HEK293 (cell line): ENCODE measurements around the gene TMEM143.

Experiments used
- BCL11A ChIP-seq: fragments of 450-650 bp; formaldehyde crosslinking; IDR thresholded peaks from 2 replicates; pipeline ENCODE4 v1.5.1; 2016; ENCODE audit warnings: low read depth, missing biosample characterization, missing genetic modification characterization
- CTCF ChIP-seq: fragments of 450-650 bp; formaldehyde crosslinking; IDR thresholded peaks from 2 replicates; pipeline ENCODE4 v1.5.1; 2016; ENCODE audit warnings: missing biosample characterization, missing genetic modification characterization
- FEZF1 ChIP-seq: fragments of 450-650 bp; formaldehyde crosslinking; IDR thresholded peaks from 2 replicates; pipeline ENCODE4 v1.5.1; 2016; ENCODE audit warnings: missing biosample characterization, missing genetic modification characterization
- GFI1B ChIP-seq: fragments of 450-650 bp; formaldehyde crosslinking; IDR thresholded peaks from 2 replicates; pipeline ENCODE4 v1.5.1; 2016; ENCODE audit warnings: missing biosample characterization, missing genetic modification characterization
- HOXD13 ChIP-seq: sonication (generic); formaldehyde crosslinking; IDR thresholded peaks from 2 replicates; pipeline ENCODE4 v1.8.0; 2022; ENCODE audit warnings: missing genetic modification reagents, borderline replicate concordance
- KLF17 ChIP-seq: fragments of 450-650 bp; formaldehyde crosslinking; IDR thresholded peaks from 2 replicates; pipeline ENCODE4 v1.5.1; 2016; ENCODE audit warnings: missing biosample characterization, missing genetic modification characterization
- KLF9 ChIP-seq: fragments of 450-650 bp; formaldehyde crosslinking; IDR thresholded peaks from 2 replicates; pipeline ENCODE4 v1.5.1; 2016; ENCODE audit warnings: missing biosample characterization, missing genetic modification characterization, low read depth
- MYNN ChIP-seq: fragments of 450-650 bp; formaldehyde crosslinking; IDR thresholded peaks from 2 replicates; pipeline ENCODE4 v1.5.1; 2016; ENCODE audit warnings: missing biosample characterization, missing genetic modification characterization, borderline replicate concordance
- MZF1 ChIP-seq: fragments of 450-650 bp; formaldehyde crosslinking; IDR thresholded peaks from 2 replicates; pipeline ENCODE4 v1.5.1; 2017; ENCODE audit warnings: missing biosample characterization, missing genetic modification characterization, borderline replicate concordance
- REPIN1 ChIP-seq: fragments of 450-650 bp; formaldehyde crosslinking; IDR thresholded peaks from 2 replicates; pipeline ENCODE4 v1.5.1; 2017; ENCODE audit warnings: missing biosample characterization, missing genetic modification characterization, low read depth
- SCRT2 ChIP-seq: fragments of 450-650 bp; formaldehyde crosslinking; IDR thresholded peaks from 2 replicates; pipeline ENCODE4 v1.5.1; 2016; ENCODE audit warnings: missing biosample characterization, missing genetic modification characterization
- TCF7L2 ChIP-seq: IDR thresholded peaks from 2 replicates; pipeline ENCODE4 v1.6.1; 2011; ENCODE audit warnings: low read depth, mild to moderate bottlenecking, inconsistent platforms, low read length, moderate library complexity, borderline replicate concordance
- ZBTB7A ChIP-seq: fragments of 450-650 bp; formaldehyde crosslinking; IDR thresholded peaks from 2 replicates; pipeline ENCODE4 v1.5.1; 2016; ENCODE audit warnings: low read depth, missing biosample characterization, missing genetic modification characterization
- ZNF133 ChIP-seq: fragments of 450-650 bp; formaldehyde crosslinking; IDR thresholded peaks from 2 replicates; pipeline ENCODE4 v1.5.1; 2016; ENCODE audit warnings: missing biosample characterization, missing genetic modification characterization
- ZNF138 ChIP-seq: fragments of 450-650 bp; formaldehyde crosslinking; IDR thresholded peaks from 2 replicates; pipeline ENCODE4 v1.5.1; 2016; ENCODE audit warnings: missing biosample characterization, missing genetic modification characterization, borderline replicate concordance
- ZNF146 ChIP-seq: fragments of 450-650 bp; formaldehyde crosslinking; IDR thresholded peaks from 2 replicates; pipeline ENCODE4 v1.5.1; 2016; ENCODE audit warnings: missing biosample characterization, missing genetic modification characterization
- ZNF169 ChIP-seq: fragments of 450-650 bp; formaldehyde crosslinking; IDR thresholded peaks from 2 replicates; pipeline ENCODE4 v1.5.1; 2016; ENCODE audit warnings: missing biosample characterization, missing genetic modification characterization
- ZNF202 ChIP-seq: fragments of 450-650 bp; formaldehyde crosslinking; IDR thresholded peaks from 2 replicates; pipeline ENCODE4 v1.5.1; 2016; ENCODE audit warnings: missing biosample characterization, missing genetic modification characterization, borderline replicate concordance
- ZNF211 ChIP-seq: fragments of 450-650 bp; formaldehyde crosslinking; IDR thresholded peaks from 2 replicates; pipeline ENCODE4 v1.5.1; 2016; ENCODE audit warnings: low read depth, missing biosample characterization, missing genetic modification characterization
- ZNF214 ChIP-seq: fragments of 450-650 bp; formaldehyde crosslinking; IDR thresholded peaks from 2 replicates; pipeline ENCODE4 v1.5.1; 2017; ENCODE audit warnings: missing biosample characterization, mild to moderate bottlenecking, missing genetic modification characterization, borderline replicate concordance
- ZNF280C ChIP-seq: fragments of 450-650 bp; formaldehyde crosslinking; IDR thresholded peaks from 2 replicates; pipeline ENCODE4 v1.5.1; 2016; ENCODE audit warnings: missing biosample characterization, missing genetic modification characterization
- ZNF341 ChIP-seq: fragments of 450-650 bp; formaldehyde crosslinking; IDR thresholded peaks from 2 replicates; pipeline ENCODE4; 2016; ENCODE audit warnings: low read depth, missing biosample characterization, missing genetic modification characterization
- ZNF501 ChIP-seq: fragments of 450-650 bp; formaldehyde crosslinking; IDR thresholded peaks from 2 replicates; pipeline ENCODE4 v1.5.1; 2016; ENCODE audit warnings: missing biosample characterization, missing genetic modification characterization
- ZNF549 ChIP-seq: fragments of 450-650 bp; IDR thresholded peaks from 2 replicates; pipeline ENCODE4 v1.5.1; 2018; ENCODE audit warnings: missing biosample characterization, missing genetic modification characterization, mild to moderate bottlenecking, inconsistent platforms, moderate library complexity
- ZNF600 ChIP-seq: fragments of 450-650 bp; formaldehyde crosslinking; IDR thresholded peaks from 2 replicates; pipeline ENCODE4 v1.5.1; 2016; ENCODE audit warnings: missing biosample characterization, missing genetic modification characterization
- ZNF623 ChIP-seq: fragments of 450-650 bp; formaldehyde crosslinking; IDR thresholded peaks from 2 replicates; pipeline ENCODE4 v1.5.1; 2016; ENCODE audit warnings: missing biosample characterization, missing genetic modification characterization
- ZNF777 ChIP-seq: fragments of 450-650 bp; formaldehyde crosslinking; IDR thresholded peaks from 2 replicates; pipeline ENCODE4 v1.5.1; 2017; ENCODE audit warnings: missing biosample characterization, missing genetic modification characterization, borderline replicate concordance
- ZXDB ChIP-seq: fragments of 450-650 bp; formaldehyde crosslinking; IDR thresholded peaks from 2 replicates; pipeline ENCODE4 v1.5.1; 2016; ENCODE audit warnings: missing biosample characterization, missing genetic modification characterization
- TF ChIP-seq, protein P1 (sequence below): fragments of 450-650 bp; formaldehyde crosslinking; IDR thresholded peaks from 2 replicates; pipeline ENCODE4 v1.5.1; 2016; ENCODE audit warnings: missing biosample characterization, missing genetic modification characterization
- TF ChIP-seq, protein P2 (sequence below): fragments of 450-650 bp; formaldehyde crosslinking; IDR thresholded peaks from 2 replicates; pipeline ENCODE4 v1.5.1; 2017; ENCODE audit warnings: missing biosample characterization, missing genetic modification characterization
- TF ChIP-seq, protein P3 (sequence below): fragments of 450-650 bp; formaldehyde crosslinking; IDR thresholded peaks from 2 replicates; pipeline ENCODE4 v1.5.1; 2016; ENCODE audit warnings: missing biosample characterization, missing genetic modification characterization
- TF ChIP-seq, protein P4 (sequence below): fragments of 450-650 bp; formaldehyde crosslinking; IDR thresholded peaks from 2 replicates; pipeline ENCODE4 v1.5.1; 2016; ENCODE audit warnings: missing biosample characterization, missing genetic modification characterization

The TMEM143 gene

GRCh38 chr19:48363500-48363809, 285 bp downstream of the TMEM143 start (continued):
- peak; percentile 97 for TF ChIP-seq BCL11A
- TF ChIP-seq ZNF549 = no peak
- no peak for TF ChIP-seq MYNN (tag by site-specific recombination)
- peak; percentile 67; the same call in 1 of the 2 replicates for TF ChIP-seq ZNF501 (tag by site-specific recombination)
- TF ChIP-seq ZNF214 (tag by site-specific recombination) = no peak
- TF ChIP-seq, protein P1, sequence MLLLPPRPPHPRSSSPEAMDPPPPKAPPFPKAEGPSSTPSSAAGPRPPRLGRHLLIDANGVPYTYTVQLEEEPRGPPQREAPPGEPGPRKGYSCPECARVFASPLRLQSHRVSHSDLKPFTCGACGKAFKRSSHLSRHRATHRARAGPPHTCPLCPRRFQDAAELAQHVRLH = peak; percentile 25; the same call in 1 of the 2 replicates
- no peak for TF ChIP-seq KLF9 (tag by site-specific recombination)
- TF ChIP-seq ZNF777 (tag by site-specific recombination) = no peak; the same call in 1 of the 2 replicates
- 0 out of 2 replicates have a peak, but pooled peaks have one; percentile 4 for TF ChIP-seq REPIN1 (tag by site-specific recombination)
- no peak for TF ChIP-seq ZNF138 (tag by site-specific recombination)
- TF ChIP-seq FEZF1 (tag by site-specific recombination) = no peak
- no peak for TF ChIP-seq HOXD13 (CRISPR knock-in tag)
- no peak for TF ChIP-seq ZNF280C
- TF ChIP-seq ZNF146 (tag by site-specific recombination) = no peak
- no peak for TF ChIP-seq ZNF341 (tag by site-specific recombination)
- TF ChIP-seq MZF1 (tag by site-specific recombination) = peak; percentile 22; the same call in 1 of the 2 replicates
- no peak; the same call in 1 of the 2 replicates for TF ChIP-seq CTCF (tag by site-specific recombination)
- peak; percentile 74 for TF ChIP-seq SCRT2 (tag by site-specific recombination)
- TF ChIP-seq, protein P2, sequence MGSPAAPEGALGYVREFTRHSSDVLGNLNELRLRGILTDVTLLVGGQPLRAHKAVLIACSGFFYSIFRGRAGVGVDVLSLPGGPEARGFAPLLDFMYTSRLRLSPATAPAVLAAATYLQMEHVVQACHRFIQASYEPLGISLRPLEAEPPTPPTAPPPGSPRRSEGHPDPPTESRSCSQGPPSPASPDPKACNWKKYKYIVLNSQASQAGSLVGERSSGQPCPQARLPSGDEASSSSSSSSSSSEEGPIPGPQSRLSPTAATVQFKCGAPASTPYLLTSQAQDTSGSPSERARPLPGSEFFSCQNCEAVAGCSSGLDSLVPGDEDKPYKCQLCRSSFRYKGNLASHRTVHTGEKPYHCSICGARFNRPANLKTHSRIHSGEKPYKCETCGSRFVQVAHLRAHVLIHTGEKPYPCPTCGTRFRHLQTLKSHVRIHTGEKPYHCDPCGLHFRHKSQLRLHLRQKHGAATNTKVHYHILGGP (tag by site-specific recombination) = 0 out of 2 replicates have a peak, but pooled peaks have one; percentile 34
- TF ChIP-seq, protein P3, sequence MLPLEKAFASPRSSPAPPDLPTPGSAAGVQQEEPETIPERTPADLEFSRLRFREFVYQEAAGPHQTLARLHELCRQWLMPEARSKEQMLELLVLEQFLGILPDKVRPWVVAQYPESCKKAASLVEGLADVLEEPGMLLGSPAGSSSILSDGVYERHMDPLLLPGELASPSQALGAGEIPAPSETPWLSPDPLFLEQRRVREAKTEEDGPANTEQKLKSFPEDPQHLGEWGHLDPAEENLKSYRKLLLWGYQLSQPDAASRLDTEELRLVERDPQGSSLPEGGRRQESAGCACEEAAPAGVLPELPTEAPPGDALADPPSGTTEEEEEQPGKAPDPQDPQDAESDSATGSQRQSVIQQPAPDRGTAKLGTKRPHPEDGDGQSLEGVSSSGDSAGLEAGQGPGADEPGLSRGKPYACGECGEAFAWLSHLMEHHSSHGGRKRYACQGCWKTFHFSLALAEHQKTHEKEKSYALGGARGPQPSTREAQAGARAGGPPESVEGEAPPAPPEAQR (tag by site-specific recombination) = no peak
- no peak for TF ChIP-seq GFI1B
- peak; percentile 84 for TF ChIP-seq ZXDB (tag by site-specific recombination)
- no peak for TF ChIP-seq TCF7L2
- no peak for TF ChIP-seq ZNF133 (tag by site-specific recombination)
- TF ChIP-seq KLF17 (tag by site-specific recombination) = 0 out of 2 replicates have a peak, but pooled peaks have one; percentile 46
- TF ChIP-seq ZNF202 (tag by site-specific recombination) = no peak
- TF ChIP-seq ZNF623 (tag by site-specific recombination) = 0 out of 2 replicates have a peak, but pooled peaks have one; percentile 12
- TF ChIP-seq ZBTB7A (tag by site-specific recombination) = peak; percentile 97
- TF ChIP-seq ZNF169 (tag by site-specific recombination) = no peak
- TF ChIP-seq, protein P4, sequence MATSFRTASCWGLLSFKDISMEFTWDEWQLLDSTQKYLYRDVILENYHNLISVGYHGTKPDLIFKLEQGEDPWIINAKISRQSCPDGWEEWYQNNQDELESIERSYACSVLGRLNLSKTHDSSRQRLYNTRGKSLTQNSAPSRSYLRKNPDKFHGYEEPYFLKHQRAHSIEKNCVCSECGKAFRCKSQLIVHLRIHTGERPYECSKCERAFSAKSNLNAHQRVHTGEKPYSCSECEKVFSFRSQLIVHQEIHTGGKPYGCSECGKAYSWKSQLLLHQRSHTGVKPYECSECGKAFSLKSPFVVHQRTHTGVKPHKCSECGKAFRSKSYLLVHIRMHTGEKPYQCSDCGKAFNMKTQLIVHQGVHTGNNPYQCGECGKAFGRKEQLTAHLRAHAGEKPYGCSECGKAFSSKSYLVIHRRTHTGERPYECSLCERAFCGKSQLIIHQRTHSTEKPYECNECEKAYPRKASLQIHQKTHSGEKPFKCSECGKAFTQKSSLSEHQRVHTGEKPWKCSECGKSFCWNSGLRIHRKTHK = no peak
- TF ChIP-seq ZNF600 (tag by site-specific recombination) = no peak; the same call in 1 of the 2 replicates
- no peak for TF ChIP-seq ZNF211 (tag by site-specific recombination)
